SH-SY5Y (cell line): ENCODE data around the gene EHD1.

Source experiments
- GATA2 ChIP-seq: IDR thresholded peaks from 2 replicates; pipeline ENCODE4 v1.6.1; 2011; ENCODE audit warnings: mild to moderate bottlenecking, low read depth, low read length
- GATA3 ChIP-seq: IDR thresholded peaks from 2 replicates; pipeline ENCODE4 v1.6.1; 2011; ENCODE audit warnings: low read depth, mild to moderate bottlenecking, low read length, moderate library complexity

GRCh38 chr11:64919627-64920026, 41.2 kb upstream of the EHD1 start:
- TF ChIP-seq GATA2: no peak
- no peak for TF ChIP-seq GATA3
